Pons (tissue), 1 donor: ENCODE results near the gene NEMF.
A peak's percentile ranks its signal among the peaks of the same experiment; 100 is the strongest.
"Not testable (repeated sequence)": the region's sequence is repeated elsewhere in the genome, so short reads cannot be mapped to it uniquely, and the experiment has no call there.

Experiments used
- DNase-seq: peaks from one replicate; pipeline ENCODE4 v3.0.0-alpha.2; 2016; ENCODE audit warnings: low spot score

Gene NEMF

DNA sequence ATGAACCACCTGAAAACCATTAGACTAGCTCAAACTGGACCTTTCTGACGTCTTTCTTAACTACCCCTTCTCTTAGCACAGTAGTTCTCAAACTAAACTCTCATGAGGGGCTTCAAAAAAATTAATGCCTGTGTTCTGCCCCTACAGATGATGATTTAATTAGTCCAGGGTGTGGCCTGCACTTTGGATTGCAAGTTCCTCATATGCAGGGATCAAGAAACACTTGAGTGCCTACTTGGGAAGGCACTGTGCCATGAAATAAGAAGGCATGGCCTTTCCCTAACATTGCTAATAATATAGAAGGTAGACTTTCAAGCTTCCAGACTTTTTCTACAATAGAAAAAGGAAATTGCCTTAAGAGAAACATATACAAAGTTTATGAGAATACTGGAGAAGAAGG is 107.4 kb downstream of the NEMF start:
- DNase-seq, result no peak

DNA sequence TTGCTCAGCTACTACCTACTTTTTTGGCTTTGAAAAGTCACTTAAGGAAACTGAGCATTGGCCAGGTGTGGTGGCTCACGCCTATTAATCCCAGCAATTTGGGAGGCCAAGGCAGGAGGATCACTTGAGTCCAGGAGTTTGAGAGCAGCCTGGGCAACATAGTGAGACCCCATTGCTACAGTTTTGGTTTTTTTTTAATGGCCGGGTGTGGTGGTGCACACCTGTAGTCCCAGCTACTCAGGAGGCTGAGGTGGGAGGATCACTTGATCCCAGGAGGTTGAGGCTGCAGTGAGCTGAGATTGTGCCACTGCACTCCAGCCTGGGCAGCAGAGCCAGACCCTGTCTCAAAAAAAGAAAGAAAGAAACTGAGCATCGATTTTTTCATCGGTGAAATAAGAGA is 116.9 kb downstream of the NEMF start:
- DNase-seq, result not testable (repeated sequence)

DNA sequence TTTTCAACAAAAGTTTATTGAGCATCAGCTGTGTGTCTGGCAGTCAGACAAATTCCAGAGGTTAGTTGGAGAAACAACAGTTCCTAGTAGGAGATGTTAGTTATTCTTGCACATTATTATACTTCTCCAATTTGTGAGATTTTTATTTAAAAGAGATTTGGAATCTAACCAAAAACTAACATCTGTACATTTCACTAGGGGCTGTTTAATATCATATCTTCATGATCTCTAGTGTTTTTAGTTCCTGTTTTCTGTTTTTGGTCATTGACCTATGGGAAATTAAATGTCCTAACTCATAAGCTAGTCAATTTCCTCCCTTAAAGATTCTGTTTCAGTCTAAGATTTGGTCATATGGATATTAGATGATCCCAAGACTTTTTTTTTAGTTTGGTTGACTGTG is 118.8 kb downstream of the NEMF start:
- no peak for DNase-seq

DNA sequence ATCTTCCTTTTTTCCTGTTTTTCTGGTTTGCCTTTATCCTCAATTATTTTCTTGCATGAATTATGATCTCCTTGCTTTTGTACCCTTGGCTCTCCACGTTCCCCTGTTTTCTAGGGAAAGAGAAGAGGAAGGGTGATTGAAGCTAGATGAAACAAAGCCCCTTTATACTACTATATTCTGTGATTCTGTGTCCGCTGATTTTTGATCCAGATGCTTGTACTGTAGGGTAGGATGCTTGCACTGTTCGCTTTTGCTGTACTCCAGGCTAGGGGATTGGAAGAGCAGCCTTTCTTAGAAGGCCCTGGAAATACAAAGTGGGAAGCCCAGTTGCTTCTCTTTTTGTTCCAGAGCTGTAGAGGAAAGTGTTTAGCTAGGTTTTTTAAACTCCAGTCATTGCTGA is 119.7 kb downstream of the NEMF start:
- peak; percentile 87 for DNase-seq
